Ovary (tissue), 3 donors: ENCODE measurements around the gene PEX7.

Experiments used
- CTCF ChIP-seq, 3 donors: fragments of 450-650 bp in 2 of 3; fragments of 200-600 bp in 1 of 3; IDR thresholded peaks; one replicate each; pipeline versions ENCODE4 v1.5.1 to v1.8.0; 2016 to 2022; ENCODE audit warnings: antibody characterized with exemption in 3 of 3, mild to moderate bottlenecking in 1 of 3
- EP300 ChIP-seq: sonication (generic); formaldehyde crosslinking; IDR thresholded peaks from one replicate; pipeline ENCODE4 v1.6.1; 2017; ENCODE audit warnings: antibody characterized with exemption
- POLR2A ChIP-seq: fragments of 450-650 bp; IDR thresholded peaks from one replicate; pipeline ENCODE4 v1.6.1; 2017; ENCODE audit warnings: antibody characterized with exemption, mild to moderate bottlenecking, moderate library complexity
- donor health status: DM: no; HTN: no; CAD: no.

GRCh38 chr6:136890986-136891385 lies 68.6 kb downstream of the PEX7 start:
- TF ChIP-seq POLR2A = no peak
- TF ChIP-seq CTCF (IDR thresholded peaks at IDR 0.05) = no peak
- no peak for TF ChIP-seq EP300
